Activated CD4-positive, alpha-beta T cell treated with anti-CD3 and anti-CD28 coated beads for 4 hours (primary cell): ENCODE results near the gene TSPEAR.

Experiments used
- DNase-seq, 2 donors: peaks; one replicate each; pipeline ENCODE4 v3.0.0-alpha.2; 2020

TSPEAR gene

GRCh38 chr21:44496564-44497550 lies 214.5 kb downstream of the TSPEAR start:
- DNase-seq, result no peak

GRCh38 chr21:44495611-44496563 lies 215.5 kb downstream of the TSPEAR start:
- no peak for DNase-seq

GRCh38 chr21:44494956-44495355 lies 216.4 kb downstream of the TSPEAR start:
- no peak for DNase-seq

- no peak for DNase-seq
Measured at GRCh38 chr21:44494418-44494817, 217.0 kb downstream of the TSPEAR start.

GRCh38 chr21:44492567-44493385 lies 218.6 kb downstream of the TSPEAR start:
- no peak for DNase-seq

- no peak for DNase-seq
Measured at GRCh38 chr21:44490816-44491215, 220.6 kb downstream of the TSPEAR start.

GRCh38 chr21:44490405-44490804 lies 221.0 kb downstream of the TSPEAR start:
- no peak for DNase-seq

- no peak for DNase-seq
Measured at GRCh38 chr21:44489962-44490361, 221.4 kb downstream of the TSPEAR start.

- DNase-seq, result peak; percentile 24 to 31
Measured at GRCh38 chr21:44487831-44488230, 223.5 kb downstream of the TSPEAR start.

GRCh38 chr21:44486302-44486701 lies 225.1 kb downstream of the TSPEAR start:
- DNase-seq, result no peak

- no peak for DNase-seq
Measured at GRCh38 chr21:44485796-44486195, 225.6 kb downstream of the TSPEAR start.

GRCh38 chr21:44485254-44485793 lies 226.0 kb downstream of the TSPEAR start:
- peak in 1 of 2 donors; percentile 50 for DNase-seq

GRCh38 chr21:44484498-44485253 lies 226.7 kb downstream of the TSPEAR start:
- no peak for DNase-seq

GRCh38 chr21:44483288-44484237 lies 227.8 kb downstream of the TSPEAR start:
- no peak for DNase-seq

GRCh38 chr21:44482581-44483287 lies 228.6 kb downstream of the TSPEAR start:
- no peak for DNase-seq

- no peak for DNase-seq
Measured at GRCh38 chr21:44480200-44481053, 230.9 kb downstream of the TSPEAR start.

GRCh38 chr21:44479556-44480199 lies 231.7 kb downstream of the TSPEAR start:
- DNase-seq, result peak; percentile 32 to 41

GRCh38 chr21:44478801-44479167 lies 232.6 kb downstream of the TSPEAR start:
- DNase-seq, result no peak
